ENCODE measurements around the gene GALNT3.

DNA sequence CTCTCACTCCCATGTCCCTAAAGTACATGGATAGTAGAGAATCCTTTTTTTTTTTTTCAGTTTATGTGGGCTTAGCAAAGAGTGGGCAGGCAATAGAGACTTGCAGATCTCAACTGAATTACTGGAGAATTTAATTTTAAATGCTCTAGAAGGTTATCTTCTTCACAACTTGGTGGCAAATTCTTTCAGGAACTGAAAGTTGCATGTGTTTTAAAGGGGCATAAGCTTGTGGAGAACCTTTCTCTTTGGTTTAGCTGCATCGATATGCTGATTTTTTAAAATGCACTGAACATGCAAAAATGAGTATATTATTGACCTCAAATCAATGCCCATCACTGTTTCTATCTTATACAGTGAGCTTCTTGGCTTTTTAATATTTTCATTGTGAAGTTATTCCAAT is 24.9 kb upstream of the GALNT3 start:
- TF ChIP-seq, protein P1, sequence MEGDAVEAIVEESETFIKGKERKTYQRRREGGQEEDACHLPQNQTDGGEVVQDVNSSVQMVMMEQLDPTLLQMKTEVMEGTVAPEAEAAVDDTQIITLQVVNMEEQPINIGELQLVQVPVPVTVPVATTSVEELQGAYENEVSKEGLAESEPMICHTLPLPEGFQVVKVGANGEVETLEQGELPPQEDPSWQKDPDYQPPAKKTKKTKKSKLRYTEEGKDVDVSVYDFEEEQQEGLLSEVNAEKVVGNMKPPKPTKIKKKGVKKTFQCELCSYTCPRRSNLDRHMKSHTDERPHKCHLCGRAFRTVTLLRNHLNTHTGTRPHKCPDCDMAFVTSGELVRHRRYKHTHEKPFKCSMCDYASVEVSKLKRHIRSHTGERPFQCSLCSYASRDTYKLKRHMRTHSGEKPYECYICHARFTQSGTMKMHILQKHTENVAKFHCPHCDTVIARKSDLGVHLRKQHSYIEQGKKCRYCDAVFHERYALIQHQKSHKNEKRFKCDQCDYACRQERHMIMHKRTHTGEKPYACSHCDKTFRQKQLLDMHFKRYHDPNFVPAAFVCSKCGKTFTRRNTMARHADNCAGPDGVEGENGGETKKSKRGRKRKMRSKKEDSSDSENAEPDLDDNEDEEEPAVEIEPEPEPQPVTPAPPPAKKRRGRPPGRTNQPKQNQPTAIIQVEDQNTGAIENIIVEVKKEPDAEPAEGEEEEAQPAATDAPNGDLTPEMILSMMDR (IDR thresholded peaks at IDR 0.05) = no peak
- no peak for TF ChIP-seq POLR2A (IDR thresholded peaks at IDR 0.05)

Data from adrenal gland (tissue), 5 donors.